Left lung (tissue), 10 donors: ENCODE measurements around the gene SDK2. TPM values are rescaled to one million over a fixed set of nuclear protein-coding genes. Genes with fewer than 3 reads are reported as not detected.

Source experiments
- ATAC-seq: fragments of 200-7000 bp; cut with Tn5 transposase; one replicate; pipeline ENCODE4 v1.9.1; 2020; ENCODE audit warnings: moderate library complexity
- DNase-seq, 4 donors: peaks; one replicate each; pipeline ENCODE4 v3.0.0-alpha.2; 2013 to 2020
- H3K27ac ChIP-seq, 2 donors: fragments of 200-600 bp; sonication (generic) in 1 of 2; one replicate each; pipeline versions ENCODE4 v1.5.0 to v1.8.0; 2020 to 2021
- H3K27me3 ChIP-seq, 2 donors: fragments of 200-600 bp; sonication (generic) in 1 of 2; one replicate each; pipeline versions ENCODE4 v1.5.0 to v1.8.0; 2020 to 2021
- H3K36me3 ChIP-seq, 2 donors: fragments of 200-600 bp; sonication (generic) in 1 of 2; one replicate each; pipeline versions ENCODE4 v1.5.0 to v1.8.0; 2020 to 2021
- H3K4me1 ChIP-seq, 2 donors: fragments of 200-600 bp; one replicate each; pipeline ENCODE4 v1.8.0; 2021
- H3K4me3 ChIP-seq, 2 donors: fragments of 200-600 bp; sonication (generic) in 1 of 2; one replicate each; pipeline versions ENCODE4 v1.5.0 to v1.8.0; 2020 to 2021; ENCODE audit warnings: mild to moderate bottlenecking in 1 of 2
- H3K9me3 ChIP-seq, 2 donors: fragments of 200-600 bp; sonication (generic) in 1 of 2; one replicate each; pipeline versions ENCODE4 v1.5.0 to v1.8.0; 2020 to 2021
- intact Hi-C, 2 donors: fragments of 100-400 bp; cut with DNase I; formaldehyde crosslinking; loops; one replicate each; pipeline versions ENCODE4 v1.11.2 to v1.14.2; 2022
- polyA plus RNA-seq, 6 donors: library from polyadenylated mRNA; unstranded; fragments of 120-200 nt; gene quantifications; one replicate each; pipeline ENCODE4 v1.2.1, GENCODE V29; 2013; ENCODE audit not compliant: insufficient read length in 6 of 6
- total RNA-seq, 2 donors: library from RNA; stranded (reverse); fragmentation: NEBNext Ultra II Directional; extraction: Animal tissue kit (Norgen Biotek cat#: 25700); gene quantifications; one replicate each; pipeline ENCODE4 v1.2.1, GENCODE V29; 2021
- TF ChIP-seq, protein P1 (sequence below), 2 donors: fragments of 200-600 bp; sonication (generic) in 1 of 2; IDR thresholded peaks; one replicate each; pipeline versions ENCODE4 v1.5.0 to v1.8.0; 2021; ENCODE audit warnings: antibody characterized with exemption in 2 of 2
- donor health status: DM: no; HTN: yes; CAD: no.
- donor health status: DM: no; HTN: no; CAD: no.

Gene SDK2
- total and polyA plus RNA-seq, 8 donors = 6.0 to 10.9 (median 7.5) TPM

DNA sequence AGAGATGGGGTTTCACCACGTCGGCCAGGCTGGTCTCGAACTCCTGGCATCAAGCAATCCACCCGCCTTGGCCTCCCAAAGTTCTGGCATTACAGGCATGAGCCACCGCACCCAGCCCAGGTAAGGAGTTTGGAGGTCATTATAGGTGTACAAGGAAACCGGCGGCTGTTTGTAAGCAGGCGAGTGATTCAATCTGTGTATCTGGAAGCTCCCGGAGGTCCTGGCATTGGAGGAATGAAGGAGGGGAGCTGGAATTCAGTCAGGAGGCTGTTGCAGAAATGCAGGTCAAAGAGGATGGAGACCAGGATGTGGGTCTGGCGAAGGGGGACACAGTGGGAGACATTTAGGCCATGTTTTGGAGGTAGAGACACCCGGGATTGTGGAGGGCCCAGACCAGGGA, 351.2 kb downstream of the SDK2 start:
- no peak for ATAC-seq
- Histone ChIP-seq H3K4me3 (no peak overlapping the region), H3K36me3 (no peaks in the 10 kb centered on the region), H3K9me3 (no peaks in the 10 kb centered on the region), H3K27ac (peak overlapping the region; percentile 53 to 82), H3K4me1 (peaks cover 23 to 70% of the 10 kb centered on the region in 2 donors), H3K27me3 (no peaks in the 10 kb centered on the region)
- no peak for DNase-seq
- intact Hi-C loops = no loop called here
- TF ChIP-seq, protein P1, sequence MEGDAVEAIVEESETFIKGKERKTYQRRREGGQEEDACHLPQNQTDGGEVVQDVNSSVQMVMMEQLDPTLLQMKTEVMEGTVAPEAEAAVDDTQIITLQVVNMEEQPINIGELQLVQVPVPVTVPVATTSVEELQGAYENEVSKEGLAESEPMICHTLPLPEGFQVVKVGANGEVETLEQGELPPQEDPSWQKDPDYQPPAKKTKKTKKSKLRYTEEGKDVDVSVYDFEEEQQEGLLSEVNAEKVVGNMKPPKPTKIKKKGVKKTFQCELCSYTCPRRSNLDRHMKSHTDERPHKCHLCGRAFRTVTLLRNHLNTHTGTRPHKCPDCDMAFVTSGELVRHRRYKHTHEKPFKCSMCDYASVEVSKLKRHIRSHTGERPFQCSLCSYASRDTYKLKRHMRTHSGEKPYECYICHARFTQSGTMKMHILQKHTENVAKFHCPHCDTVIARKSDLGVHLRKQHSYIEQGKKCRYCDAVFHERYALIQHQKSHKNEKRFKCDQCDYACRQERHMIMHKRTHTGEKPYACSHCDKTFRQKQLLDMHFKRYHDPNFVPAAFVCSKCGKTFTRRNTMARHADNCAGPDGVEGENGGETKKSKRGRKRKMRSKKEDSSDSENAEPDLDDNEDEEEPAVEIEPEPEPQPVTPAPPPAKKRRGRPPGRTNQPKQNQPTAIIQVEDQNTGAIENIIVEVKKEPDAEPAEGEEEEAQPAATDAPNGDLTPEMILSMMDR (IDR thresholded peaks at IDR 0.05) = no peak

DNA sequence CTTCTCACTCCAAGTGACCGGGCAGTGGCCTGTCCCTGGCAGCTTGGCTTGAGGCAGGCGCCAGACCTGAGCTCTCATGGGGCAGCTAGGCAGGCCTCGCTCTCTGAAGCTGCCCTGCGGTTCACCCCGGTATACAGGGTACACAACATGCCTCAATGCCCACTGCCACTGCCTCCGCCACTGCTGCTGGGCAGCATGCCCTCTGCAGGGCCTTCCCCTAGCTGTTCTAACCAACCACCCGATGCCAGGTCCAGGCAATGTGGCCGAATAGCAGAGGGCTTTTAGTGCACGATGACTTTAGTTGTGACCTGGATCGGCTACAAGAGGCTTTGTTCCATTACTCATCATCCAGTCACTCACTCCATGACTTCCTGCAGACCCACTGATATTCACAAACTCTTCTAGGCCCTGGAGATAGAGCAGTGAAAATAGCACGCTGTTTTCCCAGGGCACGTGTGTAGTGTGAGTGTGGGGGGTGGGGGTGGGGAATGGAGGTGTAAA, 352.2 kb downstream of the SDK2 start:
- H3K27ac ChIP-seq = peak overlapping the region; percentile 72 to 82
- peak; percentile 7 for ATAC-seq

DNA sequence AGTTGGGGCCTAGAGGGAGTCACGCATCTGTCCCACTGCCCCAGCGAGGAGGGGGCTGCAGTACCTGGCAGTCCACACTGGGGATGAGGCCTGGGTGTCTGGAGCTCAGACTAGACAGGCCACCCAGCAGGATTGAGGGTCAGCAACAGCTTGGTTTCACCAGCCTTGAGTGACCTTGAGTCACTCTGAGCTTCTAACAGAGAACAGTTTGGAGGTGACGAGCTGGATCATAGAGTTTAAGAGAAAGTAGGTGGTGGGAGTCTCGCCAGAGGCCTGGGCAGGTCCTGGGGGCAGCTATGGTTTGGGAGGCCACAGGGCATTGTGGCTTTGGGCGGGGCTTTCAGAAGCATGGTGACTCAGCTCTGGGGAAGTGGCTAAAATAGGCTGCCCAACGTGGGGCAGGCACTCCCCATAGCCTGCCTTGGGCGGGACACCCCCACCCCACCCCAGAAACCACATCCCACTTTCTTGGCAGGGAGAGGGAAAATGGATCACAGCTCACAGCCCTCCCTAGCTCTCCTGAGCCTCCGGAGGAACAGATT, 352.9 kb downstream of the SDK2 start:
- Histone ChIP-seq H3K4me1 (peaks cover 23 to 83% of the 10 kb centered on the region in 2 donors), H3K36me3 (peaks cover 0 to 3% of the 10 kb centered on the region in 2 donors), H3K27ac (peak overlapping the region; percentile 72 to 82), H3K9me3 (no peaks in the 10 kb centered on the region), H3K27me3 (no peaks in the 10 kb centered on the region), H3K4me3 (peak overlapping the region in 1 of 2 donors; percentile 4)
- TF ChIP-seq, protein P1 (IDR thresholded peaks at IDR 0.05) = no peak
- intact Hi-C loops = no loop called here
- peak; percentile 74 for ATAC-seq
- DNase-seq = peak in 2 of 4 donors; percentile 87 to 91

More for the DNA sequence above, 352.2 kb downstream of the SDK2 start:
- Histone ChIP-seq H3K9me3 (no peaks in the 10 kb centered on the region), H3K27me3 (no peaks in the 10 kb centered on the region), H3K36me3 (no peaks in the 10 kb centered on the region), H3K4me3 (peak overlapping the region in 1 of 2 donors; percentile 4), H3K4me1 (peaks cover 23 to 77% of the 10 kb centered on the region in 2 donors)
- TF ChIP-seq, protein P1 (IDR thresholded peaks at IDR 0.05) = no peak
- DNase-seq = no peak
- intact Hi-C loops = no loop called here

DNA sequence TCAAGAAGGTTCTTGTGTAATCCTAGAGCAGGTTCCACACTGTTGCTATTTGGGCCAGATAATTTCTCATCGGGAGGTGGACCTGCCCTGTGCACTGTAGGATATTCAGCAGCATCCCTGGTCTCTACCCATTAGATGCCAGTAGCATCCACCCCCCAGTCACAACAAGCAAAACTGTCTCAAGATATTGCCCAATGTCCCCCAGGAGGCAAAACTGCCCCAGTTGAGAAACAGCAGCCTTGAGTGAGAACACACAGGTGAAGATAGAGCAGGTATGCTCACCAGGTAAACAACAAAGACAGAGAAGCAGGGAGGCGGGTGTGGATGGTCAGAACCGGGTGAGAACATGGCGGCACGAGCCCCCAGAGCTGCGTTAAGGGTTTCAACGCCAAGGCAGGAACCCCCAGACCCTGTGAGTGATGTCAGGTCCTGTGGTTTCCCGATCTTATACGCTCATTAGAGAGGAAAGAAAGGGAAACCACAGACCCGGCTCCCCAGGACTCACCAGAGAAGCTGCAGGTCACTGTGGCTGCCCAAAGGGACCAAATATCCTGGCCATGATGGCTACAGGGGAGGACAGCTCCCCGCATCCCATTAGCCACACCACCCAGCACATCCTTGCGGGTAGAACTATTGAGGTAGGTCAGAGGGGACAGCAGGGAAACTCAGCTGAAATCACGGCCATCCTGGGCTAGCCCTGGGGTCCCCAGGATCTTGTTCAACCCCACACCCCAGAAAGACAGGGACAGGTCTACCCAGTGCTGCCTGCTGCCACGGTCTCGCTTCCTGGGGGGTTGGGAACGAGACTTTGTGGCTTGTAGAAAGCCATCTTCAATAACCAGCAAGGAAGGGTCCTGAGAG, 353.6 kb downstream of the SDK2 start:
- ATAC-seq (no peak), DNase-seq (no peak)
- Histone ChIP-seq H3K4me3 (no peak overlapping the region), H3K27ac (peak overlapping the region; percentile 72 to 82), H3K9me3 (no peaks in the 10 kb centered on the region), H3K4me1 (peaks cover 23 to 83% of the 10 kb centered on the region in 2 donors), H3K27me3 (no peaks in the 10 kb centered on the region), H3K36me3 (peaks cover 0 to 10% of the 10 kb centered on the region in 2 donors)
- TF ChIP-seq, protein P1 (IDR thresholded peaks at IDR 0.05) = no peak
- intact Hi-C loops = no loop called here
